C4-2B (cell line): ENCODE measurements around the gene FAM168A.

Experiments
- ZFX ChIP-seq: fragments of 450-650 bp; IDR thresholded peaks from 2 replicates; pipeline ENCODE4 v1.6.1; 2017
- TF ChIP-seq, protein P1 (sequence below): fragments of 450-650 bp; conservative IDR thresholded peaks from 2 replicates; pipeline ENCODE4 v1.5.1; 2017; ENCODE audit warnings: mild to moderate bottlenecking

DNA sequence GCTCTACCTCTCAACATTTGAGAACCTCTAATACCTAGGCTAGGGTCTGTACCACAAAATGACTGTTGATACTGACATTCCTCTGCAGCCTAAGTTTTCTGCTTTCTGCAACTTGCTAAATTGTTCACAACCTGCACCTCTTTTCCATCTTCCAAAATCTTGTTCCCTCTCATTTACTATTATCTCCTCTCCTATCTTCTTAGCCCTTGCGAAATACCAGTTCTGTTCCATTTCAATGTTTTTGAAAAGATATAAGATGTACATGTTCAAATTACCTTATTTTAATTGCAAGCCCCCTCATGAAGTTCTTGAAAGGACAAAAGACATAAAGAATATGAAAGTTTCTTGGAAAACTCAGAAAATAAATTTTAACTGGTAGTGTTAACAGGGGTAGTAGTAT is 72.3 kb downstream of the FAM168A start:
- TF ChIP-seq, protein P1, sequence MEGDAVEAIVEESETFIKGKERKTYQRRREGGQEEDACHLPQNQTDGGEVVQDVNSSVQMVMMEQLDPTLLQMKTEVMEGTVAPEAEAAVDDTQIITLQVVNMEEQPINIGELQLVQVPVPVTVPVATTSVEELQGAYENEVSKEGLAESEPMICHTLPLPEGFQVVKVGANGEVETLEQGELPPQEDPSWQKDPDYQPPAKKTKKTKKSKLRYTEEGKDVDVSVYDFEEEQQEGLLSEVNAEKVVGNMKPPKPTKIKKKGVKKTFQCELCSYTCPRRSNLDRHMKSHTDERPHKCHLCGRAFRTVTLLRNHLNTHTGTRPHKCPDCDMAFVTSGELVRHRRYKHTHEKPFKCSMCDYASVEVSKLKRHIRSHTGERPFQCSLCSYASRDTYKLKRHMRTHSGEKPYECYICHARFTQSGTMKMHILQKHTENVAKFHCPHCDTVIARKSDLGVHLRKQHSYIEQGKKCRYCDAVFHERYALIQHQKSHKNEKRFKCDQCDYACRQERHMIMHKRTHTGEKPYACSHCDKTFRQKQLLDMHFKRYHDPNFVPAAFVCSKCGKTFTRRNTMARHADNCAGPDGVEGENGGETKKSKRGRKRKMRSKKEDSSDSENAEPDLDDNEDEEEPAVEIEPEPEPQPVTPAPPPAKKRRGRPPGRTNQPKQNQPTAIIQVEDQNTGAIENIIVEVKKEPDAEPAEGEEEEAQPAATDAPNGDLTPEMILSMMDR: no peak
- no peak for TF ChIP-seq ZFX
